HG03469 (cell line): ENCODE results near the gene CPTP.

Experiments
- ATAC-seq: cut with Tn5 transposase; IDR thresholded peaks from one replicate; pipeline ENCODE4 v1.9.1; 2021; ENCODE audit warnings: mild to moderate bottlenecking, moderate library complexity, moderate number of reproducible peaks; ENCODE audit not compliant: unreplicated experiment

Gene CPTP

GRCh38 chr1:1324524-1325287, at the start of gene CPTP, which contains the start of gene INTS11:
Gene CPTP, plus strand, starts transcription at chr1:1324802. Its CDS starts 2,109 bp downstream, at chr1:1326911.
Gene INTS11, minus strand, starts transcription at chr1:1324660. Its CDS starts 52 bp downstream, at chr1:1324608.
- ATAC-seq = peak; percentile 46

GRCh38 chr1:1274931-1275431, 49.6 kb upstream of the CPTP start:
- no peak for ATAC-seq

- ATAC-seq = no peak
These were observed 48.8 kb upstream of the CPTP start for GRCh38 chr1:1275836-1276235.

- ATAC-seq = no peak
These were observed 46.0 kb upstream of the CPTP start for GRCh38 chr1:1278620-1279019.

GRCh38 chr1:1279028-1279427, 45.6 kb upstream of the CPTP start:
- ATAC-seq = no peak

- no peak for ATAC-seq
These were observed 43.7 kb upstream of the CPTP start for GRCh38 chr1:1280782-1281481.

- no peak for ATAC-seq
These were observed 42.9 kb upstream of the CPTP start for GRCh38 chr1:1281533-1282321.

- no peak for ATAC-seq
These were observed 41.6 kb upstream of the CPTP start for GRCh38 chr1:1282998-1283397.

- no peak for ATAC-seq
These were observed 40.8 kb upstream of the CPTP start for GRCh38 chr1:1283821-1284220.

GRCh38 chr1:1284221-1285101, 40.1 kb upstream of the CPTP start:
- no peak for ATAC-seq

- no peak for ATAC-seq
These were observed 39.5 kb upstream of the CPTP start for GRCh38 chr1:1285102-1285571.

- no peak for ATAC-seq
These were observed 38.8 kb upstream of the CPTP start for GRCh38 chr1:1285611-1286311.

GRCh38 chr1:1286313-1287261, 38.0 kb upstream of the CPTP start:
- ATAC-seq = no peak

- ATAC-seq = no peak
These were observed 37.1 kb upstream of the CPTP start for GRCh38 chr1:1287288-1288110.

- ATAC-seq = no peak
These were observed 34.3 kb upstream of the CPTP start for GRCh38 chr1:1290238-1290731.

- ATAC-seq = no peak
These were observed 33.5 kb upstream of the CPTP start for GRCh38 chr1:1291023-1291528.
